GM18519 (cell line): ENCODE data around the gene CACNA1D.

Source experiments
- ATAC-seq: cut with Tn5 transposase; IDR thresholded peaks from one replicate; pipeline ENCODE4 v1.9.1; 2021; ENCODE audit warnings: mild to moderate bottlenecking, moderate library complexity; ENCODE audit not compliant: unreplicated experiment, low FRiP score

The CACNA1D gene

GRCh38 chr3:53858096-53858741, 363.8 kb downstream of the CACNA1D start:
- ATAC-seq: no peak

- ATAC-seq: no peak
Measured at GRCh38 chr3:53859178-53859577, 364.8 kb downstream of the CACNA1D start.

DNA sequence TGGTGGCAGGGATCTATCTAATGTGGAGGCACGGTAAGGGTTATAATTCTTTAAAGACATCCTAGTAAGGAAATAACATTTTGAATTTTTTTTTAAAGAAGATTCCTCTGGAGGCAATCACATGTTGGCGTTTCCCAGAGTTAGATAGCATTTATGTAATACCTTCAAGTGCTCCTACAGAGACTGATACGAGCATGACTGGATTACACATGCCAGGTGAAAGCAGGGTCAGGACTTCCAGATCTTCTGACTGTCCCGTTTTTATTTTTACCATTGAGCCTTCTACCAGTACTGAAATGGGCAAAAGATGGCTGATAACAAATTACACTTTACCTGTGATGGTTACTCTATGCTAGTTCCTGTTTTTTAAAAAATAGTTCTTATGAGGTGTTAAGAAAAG, 365.8 kb downstream of the CACNA1D start:
- ATAC-seq: no peak

GRCh38 chr3:53862241-53862640, 367.8 kb downstream of the CACNA1D start:
- no peak for ATAC-seq

- no peak for ATAC-seq
Measured at GRCh38 chr3:53863145-53863544, 368.7 kb downstream of the CACNA1D start.
